Prostate gland (tissue), 2 donors: ENCODE data around the gene ZNRF1. TPM values are rescaled to one million over a fixed set of nuclear protein-coding genes. Genes with fewer than 3 reads are reported as not detected.

Experiments
- DNase-seq: peaks from one replicate; pipeline ENCODE4 v3.0.0-alpha.2; 2019; ENCODE audit warnings: low spot score
- H3K27ac ChIP-seq, 2 donors: fragments of 200-600 bp; sonication (generic); 2 replicates each; pipeline ENCODE4 v1.5.1; 2017 to 2019
- H3K27me3 ChIP-seq: fragments of 200-600 bp; sonication (generic); replicated peaks from 2 replicates; pipeline ENCODE4 v1.5.1; 2019; ENCODE audit not compliant: insufficient read depth
- H3K36me3 ChIP-seq, 2 donors: fragments of 200-600 bp; sonication (generic); 1 replicate in 1 of 2; 2 replicates in 1 of 2; pipeline versions ENCODE4 v1.5.1 to v1.8.1; 2017 to 2019
- H3K4me1 ChIP-seq: fragments of 200-600 bp; sonication (generic); replicated peaks from 2 replicates; pipeline ENCODE4 v1.5.1; 2019
- H3K4me3 ChIP-seq, 2 donors: fragments of 200-600 bp; sonication (generic); 2 replicates each; pipeline ENCODE4 v1.5.1; 2017 to 2019
- H3K9me3 ChIP-seq: fragments of 200-600 bp; sonication (generic); 2 replicates; pipeline ENCODE4 v1.5.1; 2017
- POLR2A ChIP-seq: fragments of 450-650 bp; IDR thresholded peaks from one replicate; pipeline ENCODE4 v1.6.1; 2016; ENCODE audit warnings: antibody characterized with exemption, mild to moderate bottlenecking
- POLR2AphosphoS5 ChIP-seq: sonication (generic); formaldehyde crosslinking; IDR thresholded peaks from one replicate; pipeline ENCODE4 v1.6.1; 2017; ENCODE audit warnings: antibody characterized with exemption
- WGBS: methylation state at CpG from one replicate; pipeline ENCODE4 v1.1.5; 2018; 5-methylcytosine and 5-hydroxymethylcytosine counted together
- intact Hi-C: fragments of 100-400 bp; cut with DNase I; formaldehyde crosslinking; loops from one replicate; pipeline ENCODE4 v1.14.2; 2022
- total RNA-seq, 2 donors: library from RNA; depleted of rRNA; stranded (reverse); fragments of >200 nt; gene quantifications; one replicate each; pipeline ENCODE4 v1.1.0, GENCODE V29; 2016
- TF ChIP-seq, protein P1 (sequence below), 4 experiments: fragments of 200-600 bp in 2 of 4; fragments of 450-650 bp in 2 of 4; sonication (generic) in 2 of 4; IDR thresholded peaks; 1 replicate in 3 of 4; 2 replicates in 1 of 4; pipeline ENCODE4 v1.5.1; 2016 to 2019; ENCODE audit warnings: antibody characterized with exemption in 4 of 4, mild to moderate bottlenecking in 2 of 4, moderate library complexity in 2 of 4

ZNRF1 gene
- total RNA-seq, 2 donors from 2014 or later, result 15.6 to 64.2 TPM

DNA sequence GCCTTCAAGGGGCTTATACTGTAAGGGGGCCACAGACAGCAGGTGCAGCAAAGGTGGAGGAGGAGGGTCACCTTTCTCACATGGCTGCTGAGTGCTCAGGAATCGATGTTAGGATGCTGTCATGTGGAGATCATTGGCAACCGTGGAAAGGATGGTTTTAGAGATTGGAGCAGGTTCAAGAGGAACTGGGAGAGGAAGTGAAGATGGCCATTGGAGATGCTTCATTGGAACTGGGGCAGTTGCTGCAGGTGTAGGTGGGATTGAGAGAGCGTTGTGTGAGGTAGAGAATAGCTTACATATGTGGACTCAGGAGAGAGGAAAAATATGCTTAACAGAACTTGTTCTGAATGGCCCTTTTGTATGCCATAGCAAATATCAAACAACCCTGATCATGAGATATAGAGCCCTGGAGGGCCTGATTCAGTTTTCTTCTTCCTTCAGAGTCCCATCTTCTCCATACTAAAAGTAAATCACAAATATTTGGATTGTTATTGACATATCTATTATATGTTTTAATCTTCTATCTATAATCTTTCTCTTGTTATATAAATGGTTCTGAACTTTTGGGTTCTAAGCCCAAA, 77.0 kb downstream of the ZNRF1 start:
- intact Hi-C loops, result no loop called here
- Histone ChIP-seq H3K36me3 (no peaks in the 10 kb centered on the region), H3K27me3 (no peaks in the 10 kb centered on the region), H3K4me1 (no peaks in the 10 kb centered on the region), H3K4me3 (no peak overlapping the region), H3K27ac (no peak overlapping the region), H3K9me3 (no peaks in the 10 kb centered on the region)
- TF ChIP-seq, protein P1, sequence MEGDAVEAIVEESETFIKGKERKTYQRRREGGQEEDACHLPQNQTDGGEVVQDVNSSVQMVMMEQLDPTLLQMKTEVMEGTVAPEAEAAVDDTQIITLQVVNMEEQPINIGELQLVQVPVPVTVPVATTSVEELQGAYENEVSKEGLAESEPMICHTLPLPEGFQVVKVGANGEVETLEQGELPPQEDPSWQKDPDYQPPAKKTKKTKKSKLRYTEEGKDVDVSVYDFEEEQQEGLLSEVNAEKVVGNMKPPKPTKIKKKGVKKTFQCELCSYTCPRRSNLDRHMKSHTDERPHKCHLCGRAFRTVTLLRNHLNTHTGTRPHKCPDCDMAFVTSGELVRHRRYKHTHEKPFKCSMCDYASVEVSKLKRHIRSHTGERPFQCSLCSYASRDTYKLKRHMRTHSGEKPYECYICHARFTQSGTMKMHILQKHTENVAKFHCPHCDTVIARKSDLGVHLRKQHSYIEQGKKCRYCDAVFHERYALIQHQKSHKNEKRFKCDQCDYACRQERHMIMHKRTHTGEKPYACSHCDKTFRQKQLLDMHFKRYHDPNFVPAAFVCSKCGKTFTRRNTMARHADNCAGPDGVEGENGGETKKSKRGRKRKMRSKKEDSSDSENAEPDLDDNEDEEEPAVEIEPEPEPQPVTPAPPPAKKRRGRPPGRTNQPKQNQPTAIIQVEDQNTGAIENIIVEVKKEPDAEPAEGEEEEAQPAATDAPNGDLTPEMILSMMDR (IDR thresholded peaks at IDR 0.05), result no peak
- no peak for TF ChIP-seq POLR2A
- no peak for TF ChIP-seq POLR2AphosphoS5
- 60% methylated on average over 3 of the region's 3 CpGs for WGBS
- DNase-seq, result no peak

- Histone ChIP-seq H3K27ac (no peak overlapping the region), H3K27me3 (no peaks in the 10 kb centered on the region), H3K36me3 (no peaks in the 10 kb centered on the region), H3K4me1 (no peaks in the 10 kb centered on the region), H3K4me3 (no peak overlapping the region), H3K9me3 (no peaks in the 10 kb centered on the region)
- 93% methylated on average over 8 of the region's 8 CpGs for WGBS
- intact Hi-C loops, result no loop called here
- DNase-seq, result no peak
- TF ChIP-seq POLR2AphosphoS5 (no peak), POLR2A (no peak)
- TF ChIP-seq, protein P1 (IDR thresholded peaks at IDR 0.05), result no peak
Observed at GRCh38 chr16:75078886-75079285, 80.1 kb downstream of the ZNRF1 start.

DNA sequence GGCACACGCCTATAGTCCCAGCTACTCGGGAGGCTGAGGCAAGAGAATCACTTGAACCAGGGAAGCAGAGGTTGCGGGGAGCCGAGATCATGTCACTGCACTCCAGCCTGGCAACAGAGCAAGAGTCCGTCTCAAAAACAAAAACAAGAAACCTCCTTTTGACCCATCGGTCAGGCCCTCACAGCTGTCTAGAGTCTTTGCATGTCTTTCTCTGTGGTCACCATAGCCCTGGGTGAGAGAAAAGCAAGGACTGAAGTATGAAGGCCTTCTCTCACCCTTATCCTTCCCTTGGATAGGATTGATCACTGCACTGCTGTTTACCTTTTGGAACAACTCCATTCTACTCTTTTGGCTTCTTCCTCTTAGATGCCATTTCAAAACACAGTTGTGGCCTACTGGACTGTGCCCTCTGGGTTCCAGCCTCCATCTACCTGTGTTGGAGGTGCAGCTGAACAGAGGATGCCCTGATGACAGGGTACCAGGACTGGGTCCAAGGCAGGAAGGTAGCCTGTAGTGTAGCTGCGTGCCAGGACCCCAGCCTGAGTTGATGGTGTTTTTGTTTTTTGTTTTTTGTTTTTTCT, 80.6 kb downstream of the ZNRF1 start:
- no peak overlapping the region for H3K4me3 ChIP-seq
- no peak for DNase-seq
- H3K36me3 ChIP-seq, result no peaks in the 10 kb centered on the region
- no peaks in the 10 kb centered on the region for H3K9me3 ChIP-seq
- WGBS, result 91% methylated on average over 7 of the region's 7 CpGs
- no peaks in the 10 kb centered on the region for H3K4me1 ChIP-seq
- H3K27me3 ChIP-seq, result no peaks in the 10 kb centered on the region
- TF ChIP-seq POLR2AphosphoS5 (no peak), POLR2A (no peak)
- TF ChIP-seq, protein P1 (IDR thresholded peaks at IDR 0.05), result no peak
- intact Hi-C loops, result no loop called here
- no peak overlapping the region for H3K27ac ChIP-seq

DNA sequence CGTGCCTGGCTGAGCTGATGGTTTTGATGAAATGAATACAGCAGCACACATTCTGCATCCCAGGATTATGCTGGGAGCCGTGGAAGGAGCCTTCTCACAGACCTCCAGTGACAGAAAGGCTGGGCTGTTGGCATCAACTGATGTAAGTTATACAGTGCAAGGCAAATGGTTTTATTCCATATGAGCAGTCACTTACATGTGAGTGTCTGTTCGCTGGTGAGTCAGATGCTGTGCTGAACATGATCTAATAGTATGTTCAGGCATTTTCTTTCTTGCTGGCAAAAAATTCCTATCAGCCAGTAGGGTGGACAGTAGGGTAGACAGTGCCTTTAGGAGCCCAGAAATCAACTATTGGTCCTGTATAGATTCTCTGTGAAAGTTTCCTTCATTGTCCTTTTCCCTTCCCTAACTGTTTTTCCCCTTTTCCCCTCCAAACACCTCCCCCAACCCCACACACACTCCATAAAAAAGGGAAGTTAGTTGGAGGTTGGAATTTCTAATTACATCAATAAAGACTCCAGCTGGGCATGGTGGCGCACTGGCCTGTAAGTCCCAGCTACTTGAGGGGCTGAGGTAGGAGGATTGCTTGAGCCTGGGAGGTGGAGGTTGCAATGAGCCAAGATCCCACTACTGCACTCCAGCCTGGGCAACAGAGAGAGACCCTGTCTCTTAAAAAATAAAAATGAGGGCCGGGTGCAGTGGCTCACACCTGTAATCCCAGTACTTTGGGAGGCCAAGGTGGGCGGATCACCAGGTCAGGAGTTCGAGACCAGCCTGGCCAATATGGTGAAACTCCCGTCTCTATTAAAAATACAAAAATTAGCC, 81.6 kb downstream of the ZNRF1 start:
- DNase-seq, result no peak
- Histone ChIP-seq H3K27ac (no peak overlapping the region), H3K36me3 (no peaks in the 10 kb centered on the region), H3K9me3 (no peaks in the 10 kb centered on the region), H3K4me3 (no peak overlapping the region), H3K27me3 (no peaks in the 10 kb centered on the region), H3K4me1 (no peaks in the 10 kb centered on the region)
- intact Hi-C loops, result no loop called here
- 93% methylated on average over 8 of the region's 8 CpGs for WGBS
- TF ChIP-seq, protein P1 (IDR thresholded peaks at IDR 0.05), result no peak
- TF ChIP-seq POLR2A (no peak), POLR2AphosphoS5 (no peak)
